Psoas muscle (tissue), 8 donors: ENCODE data around the gene MGAT3. TPM values are rescaled to one million over a fixed set of nuclear protein-coding genes. Genes with fewer than 3 reads are reported as not detected.

Source experiments
- ATAC-seq, 4 donors: fragments of 200-7000 bp; cut with Tn5 transposase; one replicate each; pipeline ENCODE4 v1.9.1; 2020; ENCODE audit warnings: moderate library complexity in 3 of 4, mild to moderate bottlenecking in 2 of 4
- DNase-seq, 2 donors: peaks; one replicate each; pipeline ENCODE4 v3.0.0-alpha.2; 2020
- H3K27ac ChIP-seq: fragments of 200-600 bp; one replicate; pipeline ENCODE4 v1.8.0; 2022
- H3K27me3 ChIP-seq, 3 donors: fragments of 200-600 bp in 1 of 3; one replicate each; pipeline versions ENCODE4 v1.6.1 to v1.8.0; 2013 to 2022; ENCODE audit warnings: low read length in 2 of 3, mild to moderate bottlenecking in 2 of 3, moderate library complexity in 1 of 3; ENCODE audit not compliant: insufficient read depth in 3 of 3
- H3K36me3 ChIP-seq, 2 donors: fragments of 200-600 bp in 1 of 2; one replicate each; pipeline versions ENCODE4 v1.6.1 to v1.8.0; 2013 to 2022; ENCODE audit warnings: low read depth in 1 of 2, mild to moderate bottlenecking in 1 of 2, moderate library complexity in 1 of 2; ENCODE audit not compliant: insufficient read depth in 1 of 2
- H3K4me1 ChIP-seq: fragments of 200-600 bp; one replicate; pipeline ENCODE4 v1.8.0; 2022
- H3K4me3 ChIP-seq: fragments of 200-600 bp; one replicate; pipeline ENCODE4 v1.8.0; 2022; ENCODE audit warnings: mild to moderate bottlenecking
- H3K9me3 ChIP-seq: fragments of 200-600 bp; one replicate; pipeline ENCODE4 v1.8.0; 2022
- WGBS, 3 donors: extraction: QIAGEN DNeasy Blood & Tissue Kit; methylation state at CpG; one replicate each; pipeline versions ENCODE4 v1.1.6 to v1.1.7; 2013; 5-methylcytosine and 5-hydroxymethylcytosine counted together
- intact Hi-C, 2 donors: fragments of 100-400 bp; cut with DNase I; formaldehyde crosslinking; loops; one replicate each; pipeline versions ENCODE4 v1.11.0 to v1.14.2; 2022
- polyA plus RNA-seq, 3 donors: library from polyadenylated mRNA; stranded (reverse); fragments of 200-250 nt; gene quantifications; one replicate each; pipeline ENCODE4 v1.2.3, GENCODE V29; 2013
- total RNA-seq, 4 donors: library from RNA; stranded (reverse); fragmentation: NEBNext Ultra II Directional in 2 of 4; extraction: Animal tissue kit (Norgen Biotek cat#: 25700) in 2 of 4; gene quantifications; one replicate each; pipeline versions ENCODE4 v1.2.1 to v1.2.4, GENCODE V29; 2021 to 2023
- TF ChIP-seq, protein P1 (sequence below): fragments of 200-600 bp; IDR thresholded peaks from one replicate; pipeline ENCODE4 v1.8.0; 2022; ENCODE audit warnings: antibody characterized with exemption
- donor health status: healthy with polysubstance abuse.
- donor health status: DM: no; HTN: no; CAD: no; lungs with moderate emphysema.
- donor health status: Bipolar disorder and iron deficiency.
- donor health status: healthy.
- donor health status: DM: yes; HTN: yes; CAD: no.
- donor health status: DM: no; HTN: no; CAD: no.
- donor health status: DM: no; HTN: no; CAD: no.
- donor health status: DM: yes; HTN: yes; CAD: no.

The MGAT3 gene
- total and polyA plus RNA-seq, 7 donors = 0.53 to 2.2 (median 1.4) TPM

DNA sequence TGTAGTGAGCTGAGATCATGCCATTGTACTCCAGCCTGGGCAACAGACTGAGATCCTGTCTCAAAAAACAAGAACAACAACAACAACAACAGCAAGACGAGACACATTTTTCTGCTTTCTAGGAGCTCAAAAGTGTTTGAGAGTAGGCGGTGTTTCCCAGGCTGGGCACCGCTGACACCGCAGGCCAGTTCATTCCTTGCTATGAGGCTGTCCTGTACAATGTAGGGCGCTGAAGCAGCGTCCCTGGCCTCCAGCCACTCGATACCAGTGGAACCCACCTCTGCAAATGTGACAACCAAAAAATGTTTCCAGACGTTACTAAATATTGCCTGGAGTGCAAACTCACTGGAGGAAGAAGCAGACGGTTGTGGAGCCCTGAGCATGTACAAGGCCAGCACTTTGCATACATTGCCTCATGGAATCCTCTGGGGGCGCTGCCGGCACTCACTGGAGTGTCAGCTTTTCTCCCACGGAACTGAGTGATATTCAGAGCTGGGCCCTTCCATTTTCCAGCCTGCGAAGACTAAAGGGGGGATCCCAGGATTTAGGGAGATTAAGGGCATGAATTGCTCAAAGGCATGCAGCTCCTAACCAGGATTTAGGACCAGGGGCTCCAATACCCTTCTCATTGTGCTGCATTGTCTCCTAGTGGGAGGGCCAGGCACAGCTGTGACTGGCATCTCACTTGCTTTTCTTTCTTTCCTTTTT is 39.5 kb downstream of the MGAT3 start:
- WGBS, 3 donors = 43 to 46% (median 46%) methylated on average over 13 of the region's 13 CpGs
- ATAC-seq (peak; percentile 76 to 83 (median 78)), DNase-seq (peak; percentile 76 to 82)
- H3K27ac ChIP-seq = no peak overlapping the region
- peaks cover 10% of the 10 kb centered on the region for H3K4me1 ChIP-seq
- TF ChIP-seq, protein P1, sequence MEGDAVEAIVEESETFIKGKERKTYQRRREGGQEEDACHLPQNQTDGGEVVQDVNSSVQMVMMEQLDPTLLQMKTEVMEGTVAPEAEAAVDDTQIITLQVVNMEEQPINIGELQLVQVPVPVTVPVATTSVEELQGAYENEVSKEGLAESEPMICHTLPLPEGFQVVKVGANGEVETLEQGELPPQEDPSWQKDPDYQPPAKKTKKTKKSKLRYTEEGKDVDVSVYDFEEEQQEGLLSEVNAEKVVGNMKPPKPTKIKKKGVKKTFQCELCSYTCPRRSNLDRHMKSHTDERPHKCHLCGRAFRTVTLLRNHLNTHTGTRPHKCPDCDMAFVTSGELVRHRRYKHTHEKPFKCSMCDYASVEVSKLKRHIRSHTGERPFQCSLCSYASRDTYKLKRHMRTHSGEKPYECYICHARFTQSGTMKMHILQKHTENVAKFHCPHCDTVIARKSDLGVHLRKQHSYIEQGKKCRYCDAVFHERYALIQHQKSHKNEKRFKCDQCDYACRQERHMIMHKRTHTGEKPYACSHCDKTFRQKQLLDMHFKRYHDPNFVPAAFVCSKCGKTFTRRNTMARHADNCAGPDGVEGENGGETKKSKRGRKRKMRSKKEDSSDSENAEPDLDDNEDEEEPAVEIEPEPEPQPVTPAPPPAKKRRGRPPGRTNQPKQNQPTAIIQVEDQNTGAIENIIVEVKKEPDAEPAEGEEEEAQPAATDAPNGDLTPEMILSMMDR = peak; percentile 67
- no peaks in the 10 kb centered on the region for H3K27me3 ChIP-seq
- no peaks in the 10 kb centered on the region for H3K9me3 ChIP-seq
- H3K36me3 ChIP-seq = no peaks in the 10 kb centered on the region
- H3K4me3 ChIP-seq = no peak overlapping the region
- intact Hi-C loops = loop anchor here in 1 of 2 donors (10.0 kb wide), 1 partner anchor 91 kb away; no protein-coding TSS in a partner anchor

DNA sequence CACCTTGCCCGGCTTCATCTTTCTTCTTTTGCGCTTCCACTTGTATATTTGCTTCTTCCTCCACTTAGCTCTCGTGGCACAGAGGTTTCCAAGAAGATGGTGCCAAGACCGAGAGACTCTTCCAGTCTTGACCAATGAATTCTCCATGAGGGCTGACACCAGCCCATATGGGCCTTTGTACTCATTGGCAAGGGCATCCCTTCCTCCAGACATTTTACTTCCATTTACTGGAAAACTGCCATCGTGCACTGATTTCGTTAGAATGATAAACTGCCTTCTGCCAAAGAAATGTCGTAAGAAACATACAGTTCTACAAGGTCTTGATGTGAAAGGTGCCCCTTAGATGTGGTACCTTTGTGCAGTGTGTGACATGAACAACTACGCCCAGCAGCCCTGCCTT is 40.6 kb downstream of the MGAT3 start:
- no peaks in the 10 kb centered on the region for H3K36me3 ChIP-seq
- no peak for ATAC-seq
- no peaks in the 10 kb centered on the region for H3K9me3 ChIP-seq
- TF ChIP-seq, protein P1 = no peak
- no peak for DNase-seq
- no peak overlapping the region for H3K27ac ChIP-seq
- no peak overlapping the region for H3K4me3 ChIP-seq
- intact Hi-C loops = loop anchor here in 1 of 2 donors (10.0 kb wide), 1 partner anchor 93 kb away; no protein-coding TSS in a partner anchor
- no peaks in the 10 kb centered on the region for H3K27me3 ChIP-seq
- peaks cover 13% of the 10 kb centered on the region for H3K4me1 ChIP-seq
- WGBS, 3 donors = 86 to 90% (median 87%) methylated on average over 8 of the region's 8 CpGs

DNA sequence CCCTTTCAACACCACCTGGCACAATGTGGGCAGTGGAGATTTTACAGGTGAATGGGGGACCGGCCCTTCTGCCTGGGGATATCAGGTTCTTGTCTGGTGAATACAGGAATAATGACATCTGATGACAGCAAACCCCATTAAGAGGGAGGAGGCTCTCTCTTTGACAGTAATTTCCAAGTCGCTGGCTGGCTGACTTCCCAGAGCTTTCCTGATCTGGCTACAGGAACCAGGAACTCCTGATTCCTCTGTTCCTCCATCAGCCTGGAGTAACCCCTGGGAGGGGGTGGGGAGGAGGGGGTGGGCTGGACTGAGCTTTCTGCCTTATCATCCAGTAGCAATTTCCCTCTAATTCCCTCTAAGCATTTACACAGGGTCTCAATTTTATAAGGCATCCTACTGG is 41.6 kb downstream of the MGAT3 start:
- Histone ChIP-seq H3K27ac (peak overlapping the region; percentile 4), H3K4me1 (peaks cover 18% of the 10 kb centered on the region), H3K9me3 (no peaks in the 10 kb centered on the region), H3K36me3 (no peaks in the 10 kb centered on the region), H3K27me3 (no peaks in the 10 kb centered on the region), H3K4me3 (no peak overlapping the region)
- 40 to 55% (median 46%) methylated on average over 2 of the region's 2 CpGs for WGBS, 3 donors
- ATAC-seq (no peak), DNase-seq (no peak)
- TF ChIP-seq, protein P1 = no peak
- intact Hi-C loops = loop anchor here in 1 of 2 donors (10.0 kb wide), 1 partner anchor 94 kb away; no protein-coding TSS in a partner anchor

DNA sequence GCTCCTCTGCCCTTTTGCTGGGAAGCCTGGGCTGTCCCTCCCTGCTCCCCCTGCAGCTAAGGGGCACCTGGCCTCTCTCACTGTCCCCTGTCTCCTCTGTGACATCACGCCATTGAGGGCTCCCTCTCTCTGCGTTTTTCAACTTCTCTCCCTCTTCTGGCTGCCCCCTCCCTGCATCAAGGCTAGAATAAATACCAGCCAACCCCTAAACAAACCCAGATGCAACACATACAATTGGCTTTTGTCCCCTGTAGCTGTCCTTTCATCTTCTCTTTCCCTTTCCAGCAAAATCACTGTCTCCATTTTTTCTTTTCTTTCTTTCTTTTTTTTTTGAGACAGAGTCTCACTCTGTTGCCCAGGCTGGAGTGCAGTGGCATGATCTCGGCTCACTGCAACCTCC is 42.0 kb downstream of the MGAT3 start:
- H3K4me1 ChIP-seq = peaks cover 22% of the 10 kb centered on the region
- no peaks in the 10 kb centered on the region for H3K27me3 ChIP-seq
- WGBS, 3 donors = 34 to 51% (median 34%) methylated on average over 3 of the region's 3 CpGs
- TF ChIP-seq, protein P1 = no peak
- no peak overlapping the region for H3K4me3 ChIP-seq
- DNase-seq (no peak), ATAC-seq (no peak)
- H3K9me3 ChIP-seq = no peaks in the 10 kb centered on the region
- intact Hi-C loops = loop anchor here in 1 of 2 donors (10.0 kb wide), 1 partner anchor 94 kb away; no protein-coding TSS in a partner anchor
- peaks cover 0 to 3% of the 10 kb centered on the region in 2 donors for H3K36me3 ChIP-seq
- peak overlapping the region; percentile 4 for H3K27ac ChIP-seq
